GM23338 (cell line): ENCODE measurements around the gene ITPRIP. TPM values are rescaled to one million over a fixed set of nuclear protein-coding genes. Genes with fewer than 3 reads are reported as not detected.

Source experiments
- ATAC-seq: fragments of 200-7000 bp; cut with Tn5 transposase; 3 replicates; pipeline ENCODE4 v1.9.1; 2020
- DNase-seq: peaks from one replicate; pipeline ENCODE4 v3.0.0-alpha.2; 2015; ENCODE audit warnings: low spot score
- H2AFZ ChIP-seq: fragments of 200-600 bp; sonication (generic); 2 replicates; pipeline ENCODE4 v1.8.0; 2016; ENCODE audit warnings: antibody characterized with exemption, mild to moderate bottlenecking, moderate library complexity
- H3F3A ChIP-seq: fragments of 200-600 bp; sonication (generic); replicated peaks from 2 replicates; pipeline ENCODE4 v1.8.0; 2017; ENCODE audit warnings: antibody characterized with exemption, mixed run types, low read depth
- H3K27ac ChIP-seq: fragments of 200-600 bp; sonication (generic); 2 replicates; pipeline ENCODE4 v1.6.1; 2016; ENCODE audit warnings: low read depth
- H3K27me3 ChIP-seq: fragments of 200-600 bp; sonication (generic); 2 replicates; pipeline ENCODE4 v1.8.0; 2016; ENCODE audit warnings: mild to moderate bottlenecking, mixed run types, moderate library complexity; ENCODE audit not compliant: insufficient read depth
- H3K36me3 ChIP-seq: fragments of 200-600 bp; sonication (generic); 2 replicates; pipeline ENCODE4 v1.8.0; 2016; ENCODE audit warnings: mild to moderate bottlenecking; ENCODE audit not compliant: insufficient read depth
- H3K4me1 ChIP-seq: fragments of 200-600 bp; sonication (generic); 2 replicates; pipeline ENCODE4 v1.8.0; 2016; ENCODE audit warnings: mild to moderate bottlenecking, moderate library complexity; ENCODE audit not compliant: insufficient read depth
- H3K4me2 ChIP-seq: fragments of 200-600 bp; sonication (generic); 2 replicates; pipeline ENCODE4 v1.7.1; 2017; ENCODE audit warnings: mixed run types
- H3K4me3 ChIP-seq: fragments of 200-600 bp; sonication (generic); 2 replicates; pipeline ENCODE4 v1.6.1; 2016; ENCODE audit warnings: mixed run types
- H3K79me2 ChIP-seq: fragments of 200-600 bp; sonication (generic); replicated peaks from 2 replicates; pipeline ENCODE4 v1.8.0; 2017; ENCODE audit warnings: mild to moderate bottlenecking; ENCODE audit not compliant: insufficient read depth
- H3K9me2 ChIP-seq: fragments of 200-600 bp; sonication (generic); 2 replicates; pipeline ENCODE4 v1.8.0; 2017; ENCODE audit not compliant: insufficient read depth
- H4K20me1 ChIP-seq: fragments of 200-600 bp; sonication (generic); replicated peaks from 2 replicates; pipeline ENCODE4 v1.8.0; 2017; ENCODE audit warnings: mild to moderate bottlenecking; ENCODE audit not compliant: insufficient read depth
- H3K27ac Mint-ChIP-seq: 2 replicates; pipeline ENCODE4 v1.8.0; 2020; ENCODE audit warnings: inconsistent platforms, mild to moderate bottlenecking, moderate library complexity, mixed read lengths
- H3K27me3 Mint-ChIP-seq: 3 replicates; pipeline ENCODE4 v1.8.0; 2022; ENCODE audit warnings: low read depth, mild to moderate bottlenecking, moderate library complexity, mixed read lengths, inconsistent platforms; ENCODE audit not compliant: insufficient read depth, poor library complexity
- H3K36me3 Mint-ChIP-seq: 3 replicates; pipeline ENCODE4 v1.8.0; 2021; ENCODE audit warnings: low read depth, mild to moderate bottlenecking, inconsistent platforms, moderate library complexity, mixed read lengths
- H3K4me1 Mint-ChIP-seq: 3 replicates; pipeline ENCODE4 v1.8.0; 2020; ENCODE audit warnings: mild to moderate bottlenecking, inconsistent platforms, mixed read lengths
- H3K4me3 Mint-ChIP-seq: 3 replicates; pipeline ENCODE4 v1.8.0; 2021; ENCODE audit warnings: moderate library complexity, mild to moderate bottlenecking, inconsistent platforms, mixed read lengths
- H3K9me3 Mint-ChIP-seq: 3 replicates; pipeline ENCODE4 v1.8.0; 2020; ENCODE audit warnings: moderate library complexity, mild to moderate bottlenecking, inconsistent platforms, mixed read lengths
- CREB1 ChIP-seq: fragments of 250-450 bp; sonication (Bioruptor Pico); IDR thresholded peaks from 2 replicates; pipeline ENCODE4 v1.5.0; 2020; ENCODE audit warnings: low read depth, mild to moderate bottlenecking, moderate library complexity
- CTCF ChIP-seq, 2 experiments: fragments of 200-600 bp in 1 of 2; sonication (generic) in 1 of 2; conservative IDR thresholded peaks; 2 replicates each; pipeline versions ENCODE4 v1.5.1 to v1.6.1; 2016 to 2017; ENCODE audit warnings: antibody characterized with exemption in 2 of 2, low read depth in 2 of 2, mild to moderate bottlenecking in 2 of 2, moderate library complexity in 1 of 2
- ETS1 ChIP-seq: IDR thresholded peaks from 2 replicates; pipeline ENCODE4 v1.6.1; 2016; ENCODE audit warnings: antibody characterized with exemption
- EZH2 ChIP-seq: fragments of 200-600 bp; sonication (generic); IDR thresholded peaks from one replicate; pipeline ENCODE4 v1.8.0; 2017; ENCODE audit warnings: antibody characterized with exemption, mild to moderate bottlenecking, low read depth; ENCODE audit not compliant: unreplicated experiment
- EZH2phosphoT487 ChIP-seq: fragments of 200-600 bp; sonication (generic); IDR thresholded peaks from one replicate; pipeline ENCODE4 v1.8.1; 2018; ENCODE audit warnings: antibody characterized with exemption; ENCODE audit not compliant: unreplicated experiment
- JUNB ChIP-seq: IDR thresholded peaks from one replicate; pipeline ENCODE4 v1.6.1; 2016; ENCODE audit warnings: antibody characterized with exemption; ENCODE audit not compliant: unreplicated experiment
- NANOG ChIP-seq: IDR thresholded peaks from 2 replicates; pipeline ENCODE4 v1.6.1; 2016; ENCODE audit warnings: antibody characterized with exemption, borderline replicate concordance
- POLR2AphosphoS5 ChIP-seq: IDR thresholded peaks from 2 replicates; pipeline ENCODE4 v1.6.1; 2016; ENCODE audit warnings: antibody characterized with exemption, low read depth
- REST ChIP-seq: IDR thresholded peaks from one replicate; pipeline ENCODE4 v1.6.1; 2018; ENCODE audit warnings: antibody characterized with exemption; ENCODE audit not compliant: unreplicated experiment
- STAT1 ChIP-seq: IDR thresholded peaks from one replicate; pipeline ENCODE4 v1.6.1; 2016; ENCODE audit warnings: antibody characterized with exemption; ENCODE audit not compliant: unreplicated experiment
- ZNF114 ChIP-seq: fragments of 250-450 bp; sonication (Bioruptor Pico); IDR thresholded peaks from 2 replicates; pipeline ENCODE4 v1.5.0; 2020; ENCODE audit warnings: mild to moderate bottlenecking, moderate library complexity
- ZNF331 ChIP-seq: fragments of 250-450 bp; sonication (Bioruptor Pico); IDR thresholded peaks from 2 replicates; pipeline ENCODE4 v1.5.0; 2020; ENCODE audit warnings: low read depth, mild to moderate bottlenecking, moderate library complexity
- polyA plus RNA-seq: library from polyadenylated mRNA; unstranded; fragments of >200 nt; fragmentation: Nextera tagmentation; extraction: Ambion mirVana; gene quantifications from 2 replicates; pipeline ENCODE4 v1.2.1, GENCODE V29; 2016
- total RNA-seq: library from RNA; depleted of rRNA; stranded (reverse); fragments of >200 nt; shearing (Covaris generic); gene quantifications from 2 replicates; pipeline ENCODE4 v1.2.3, GENCODE V29; 2014

The ITPRIP gene
- total and polyA plus RNA-seq, 2 experiments from 2014 or later, result 6.9 to 15.2 TPM

GRCh38 chr10:104322416-104322782 lies 15.9 kb downstream of the ITPRIP start (continued):
- TF ChIP-seq REST (no peak), JUNB (no peak), CREB1 (CRISPR knock-in tag) (no peak), NANOG (no peak), EZH2phosphoT487 (no peak), ZNF114 (CRISPR knock-in tag) (no peak), ETS1 (no peak), POLR2AphosphoS5 (no peak), STAT1 (no peak), CTCF (conservative IDR thresholded peaks at IDR 0.05; ENCODE audit: low read depth in 2 of 2) (no peak), EZH2 (no peak)

GRCh38 chr10:104321725-104322415 lies 16.4 kb downstream of the ITPRIP start:
- Mint-ChIP-seq H3K27me3 (peaks cover 14% of the 10 kb centered on the region), H3K27ac (peak overlapping the region; percentile 33), H3K4me3 (no peak overlapping the region), H3K9me3 (no peaks in the 10 kb centered on the region; the same call in 2 of the 3 replicates), H3K36me3 (peaks cover 37% of the 10 kb centered on the region), H3K4me1 (peaks cover 84% of the 10 kb centered on the region)
- H3K9me2 ChIP-seq, result 0 out of 2 replicates have a peak, but pooled peaks cover 2% of the 10 kb centered on the region
- H3K4me2 ChIP-seq, result peak overlapping the region; percentile 64; the same call in 1 of the 2 replicates
- ATAC-seq (no peak), DNase-seq (no peak)
- H3K4me3 ChIP-seq, result peak overlapping the region; percentile 26; the same call in 1 of the 2 replicates
- H3K27ac ChIP-seq, result no peak overlapping the region
- no peaks in the 10 kb centered on the region for H3K27me3 ChIP-seq
- no peaks in the 10 kb centered on the region for H3K36me3 ChIP-seq
- H3K79me2 ChIP-seq, result peaks cover 99% of the 10 kb centered on the region
- H3K4me1 ChIP-seq, result peaks cover 62% of the 10 kb centered on the region
- no peaks in the 10 kb centered on the region for H3F3A ChIP-seq
- H4K20me1 ChIP-seq, result peaks cover 13% of the 10 kb centered on the region; the same call in 1 of the 2 replicates
- no peak for TF ChIP-seq CTCF (conservative IDR thresholded peaks at IDR 0.05; ENCODE audit: low read depth in 2 of 2)
- no peak for TF ChIP-seq ZNF114 (CRISPR knock-in tag)
- TF ChIP-seq EZH2phosphoT487, result no peak
- no peak for TF ChIP-seq POLR2AphosphoS5
- TF ChIP-seq NANOG, result no peak
- no peak for TF ChIP-seq EZH2
- no peak for TF ChIP-seq ZNF331
- no peak overlapping the region for H2AFZ ChIP-seq
